Endometrium (tissue), 2 donors: ENCODE measurements around the gene TMEM200A.
A peak's percentile ranks its signal among the peaks of the same experiment; 100 is the strongest.

Experiments used
- FAIRE-seq: peaks from 2 replicates; lab custom pipeline; 2012; peaks lifted over from hg19 to GRCh38; lab: Jason Lieb, UNC
- donor health status: control.
- donor health status: control.

TMEM200A gene

DNA sequence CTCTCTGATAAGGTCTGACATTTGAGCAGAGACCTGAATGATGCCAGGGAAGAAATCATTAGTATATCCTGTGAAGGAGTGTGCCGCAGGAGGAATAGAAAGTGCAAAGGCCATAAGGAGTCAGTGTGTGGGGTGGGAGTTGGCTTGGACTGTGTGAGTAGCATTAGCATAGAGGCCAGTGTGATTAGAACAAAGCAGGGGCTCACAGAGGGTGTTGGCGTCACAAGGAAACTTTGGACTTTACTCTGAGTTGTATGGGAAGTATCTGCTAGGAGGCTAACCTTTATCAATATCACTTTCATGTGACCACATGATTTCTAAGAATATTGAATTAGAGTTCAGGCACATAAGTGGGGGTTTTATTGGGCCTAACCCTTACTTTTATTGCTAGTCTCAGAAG lies 12.1 kb downstream of the TMEM200A start:
- no peak for FAIRE-seq

DNA sequence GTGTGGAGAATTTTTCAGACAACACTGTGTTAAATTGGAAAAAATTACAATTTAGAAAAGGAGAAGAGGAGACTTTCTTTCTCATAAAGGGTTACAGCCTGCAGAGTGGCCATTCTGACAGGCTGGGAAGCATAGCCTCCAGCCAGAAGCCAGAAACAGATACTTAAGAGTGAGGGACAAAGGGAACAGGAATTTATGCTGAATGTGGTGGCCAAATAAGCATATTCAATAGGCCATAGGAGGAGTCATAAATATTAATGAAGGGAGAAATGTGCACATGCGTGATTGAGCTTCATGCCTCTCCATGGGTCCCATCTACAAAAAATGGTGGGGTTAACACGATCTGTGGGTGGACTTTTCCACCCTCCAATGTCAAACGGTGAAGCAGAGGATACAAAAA lies 13.4 kb downstream of the TMEM200A start:
- FAIRE-seq, result no peak

DNA sequence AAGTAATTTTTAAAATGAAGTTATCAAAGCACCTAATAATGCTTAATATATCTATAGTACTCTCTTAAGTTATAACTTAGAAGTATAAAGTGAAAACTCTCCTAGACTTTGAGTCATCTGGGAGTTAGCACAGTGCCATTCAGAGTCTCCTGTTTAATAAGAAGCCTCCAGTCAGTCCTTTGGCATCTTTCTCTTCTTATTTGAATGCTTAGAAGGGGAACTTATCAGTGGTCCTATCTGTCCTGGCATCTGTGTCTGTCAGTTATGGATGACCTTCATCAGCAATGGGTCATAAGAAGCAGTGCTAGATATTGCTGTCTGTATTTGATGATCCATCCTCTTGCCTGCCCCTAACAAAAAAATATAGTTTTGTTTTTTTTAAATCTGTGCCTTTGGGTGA lies 15.2 kb downstream of the TMEM200A start:
- FAIRE-seq, result no peak

DNA sequence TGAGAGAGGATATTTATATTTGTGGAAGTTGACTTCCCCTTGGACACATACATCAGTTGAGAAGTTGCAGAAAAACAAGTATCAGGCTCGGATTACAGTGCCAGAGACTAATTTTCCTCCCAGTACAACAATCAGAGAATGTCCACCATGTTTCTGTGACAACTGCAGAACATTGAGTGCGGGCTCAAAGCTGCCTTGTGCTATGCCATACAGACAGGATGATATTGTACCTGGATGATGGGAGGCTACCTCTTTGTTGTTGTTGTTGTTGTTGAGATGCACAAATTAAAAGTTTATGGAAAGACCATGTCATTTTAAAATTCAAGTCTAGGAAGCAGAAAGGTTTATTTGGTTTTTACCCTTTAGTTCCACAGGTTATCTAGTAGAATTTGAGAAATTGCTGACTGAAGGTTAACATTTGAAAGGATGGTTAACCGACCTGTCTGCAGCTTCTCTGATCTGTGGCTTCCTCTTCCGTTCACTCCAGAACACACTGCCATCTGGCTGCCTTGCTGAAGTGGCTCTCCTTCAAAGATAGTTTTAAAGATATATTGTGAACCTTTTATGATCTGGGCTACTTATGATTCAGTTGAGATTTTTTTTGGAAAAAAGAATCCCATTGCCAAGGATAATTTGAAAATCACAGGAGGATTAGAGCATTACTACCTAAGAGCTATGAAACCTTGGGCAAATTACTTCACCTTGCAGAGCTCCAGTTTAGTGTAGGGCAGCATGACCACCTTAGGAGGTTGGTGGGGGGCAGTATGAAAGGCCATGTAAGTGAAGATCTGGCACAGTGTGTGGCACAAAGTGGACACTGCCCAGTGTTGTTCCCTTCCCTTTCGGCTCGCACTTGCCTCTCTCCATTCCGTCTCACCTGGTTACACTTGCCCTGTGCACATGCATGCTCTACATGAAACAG lies 15.9 kb downstream of the TMEM200A start:
- FAIRE-seq, result no peak

DNA sequence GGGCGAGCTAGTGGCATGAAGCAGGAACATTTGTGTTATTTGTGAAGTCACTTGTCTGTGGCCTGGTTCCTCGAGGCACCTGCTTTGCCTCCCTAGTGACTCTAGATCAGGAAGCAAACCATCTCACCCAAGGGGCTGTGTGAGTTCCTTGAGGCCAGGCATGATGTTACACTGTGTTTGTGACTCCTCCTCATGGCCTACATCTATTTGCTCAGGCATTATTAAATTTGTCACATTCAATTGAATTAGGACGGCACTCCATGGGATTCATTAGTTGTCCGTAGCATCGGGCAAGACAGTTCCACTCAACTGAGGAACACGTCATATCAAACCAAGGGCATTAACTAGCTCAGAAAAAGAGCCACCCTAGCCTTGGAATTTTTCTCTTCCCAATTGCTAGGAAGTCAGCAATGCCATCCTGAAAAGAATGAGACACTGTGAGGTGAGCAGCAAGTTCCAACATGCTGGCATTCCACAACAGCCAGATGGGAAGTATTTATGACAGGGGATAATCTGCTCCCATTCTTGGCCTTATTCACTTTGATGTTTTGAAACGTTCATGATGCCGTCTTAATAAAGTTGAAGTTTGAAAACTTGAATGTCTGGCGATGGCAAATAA lies 17.2 kb downstream of the TMEM200A start:
- FAIRE-seq, result no peak

DNA sequence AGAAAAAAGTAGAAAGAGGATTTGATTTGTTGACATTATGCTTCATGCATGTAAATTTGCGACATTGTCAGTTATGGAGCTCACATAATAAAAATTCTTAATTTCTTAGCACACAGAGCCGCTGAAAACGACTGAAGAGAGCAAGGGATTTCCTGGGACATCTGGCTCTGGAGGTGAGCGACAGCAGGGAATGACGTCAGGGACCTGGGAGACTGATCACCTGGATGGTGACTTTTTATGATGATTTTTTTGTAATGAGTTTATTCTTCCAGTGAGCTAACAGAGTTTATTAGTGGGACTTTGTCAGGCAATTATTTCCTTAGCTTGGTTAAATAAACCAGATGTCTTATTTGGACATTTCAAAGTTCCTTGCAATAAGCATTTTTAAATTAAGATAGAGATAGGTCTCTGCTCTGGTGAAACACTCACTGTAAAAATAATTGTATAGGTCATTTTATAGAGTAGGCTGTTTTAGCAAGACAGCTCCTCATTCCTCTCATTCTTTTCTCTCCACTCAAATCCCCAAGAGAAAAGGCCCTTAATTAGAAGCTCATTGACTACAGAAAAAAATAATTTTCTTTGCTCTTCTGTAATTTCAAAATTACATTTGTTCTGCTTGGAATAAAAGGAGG lies 19.4 kb downstream of the TMEM200A start:
- peak; percentile 87 for FAIRE-seq

DNA sequence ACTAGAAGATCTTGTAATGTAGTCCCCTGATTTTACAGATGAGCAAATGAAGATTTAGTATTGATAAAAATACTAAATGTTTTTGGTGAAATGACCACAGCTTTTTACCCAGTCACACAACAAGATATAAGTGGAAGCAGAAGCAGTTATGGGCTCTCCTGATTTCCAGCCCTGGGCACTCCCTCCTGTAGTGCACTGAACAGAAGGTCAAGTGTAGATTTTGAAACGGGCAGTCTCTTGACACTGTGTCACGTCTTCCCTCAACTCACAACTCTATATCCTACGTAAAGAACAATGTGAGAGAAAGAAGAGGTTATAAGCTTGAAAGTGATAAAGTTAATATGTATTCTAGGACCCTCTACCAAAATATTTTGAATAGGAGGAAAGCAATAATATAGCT lies 23.3 kb downstream of the TMEM200A start:
- FAIRE-seq, result no peak

DNA sequence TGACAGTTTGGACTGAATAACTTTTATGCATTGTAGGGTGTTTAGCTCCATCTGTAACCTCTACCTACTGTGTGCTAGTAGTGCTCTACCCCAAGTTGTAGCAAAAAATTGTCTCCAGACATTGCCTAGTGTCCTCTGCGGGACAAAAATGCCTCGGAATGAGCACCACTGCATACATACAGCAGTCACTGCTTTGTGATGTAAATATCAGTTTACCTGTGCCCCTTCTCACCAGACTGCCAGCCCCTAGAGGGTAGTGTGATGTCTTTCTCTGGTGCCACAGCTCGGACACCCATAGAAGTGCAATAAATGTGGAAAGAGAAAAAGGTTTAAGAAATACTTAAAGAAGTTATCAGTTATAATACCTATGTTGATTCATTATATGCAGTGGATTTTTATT lies 25.1 kb downstream of the TMEM200A start:
- FAIRE-seq, result no peak

DNA sequence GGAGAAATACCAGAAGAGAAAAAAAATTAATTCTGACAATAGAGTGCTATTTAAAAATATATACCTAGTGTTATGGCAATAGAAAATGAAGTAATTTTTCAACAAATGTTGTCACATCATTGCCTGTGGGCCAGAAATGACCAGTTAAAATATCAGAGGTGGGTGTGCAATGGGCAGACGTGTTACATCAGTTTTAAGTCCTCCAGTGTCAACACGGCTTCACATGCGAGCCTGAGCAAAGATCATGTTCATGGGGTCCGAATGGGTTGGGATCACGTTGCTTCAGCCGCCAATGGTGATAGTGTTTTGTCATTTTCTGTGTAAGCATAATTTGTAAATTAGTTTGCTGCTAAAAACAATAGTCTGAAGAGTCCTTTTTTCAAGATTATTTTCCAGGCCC lies 27.5 kb downstream of the TMEM200A start:
- FAIRE-seq, result no peak

DNA sequence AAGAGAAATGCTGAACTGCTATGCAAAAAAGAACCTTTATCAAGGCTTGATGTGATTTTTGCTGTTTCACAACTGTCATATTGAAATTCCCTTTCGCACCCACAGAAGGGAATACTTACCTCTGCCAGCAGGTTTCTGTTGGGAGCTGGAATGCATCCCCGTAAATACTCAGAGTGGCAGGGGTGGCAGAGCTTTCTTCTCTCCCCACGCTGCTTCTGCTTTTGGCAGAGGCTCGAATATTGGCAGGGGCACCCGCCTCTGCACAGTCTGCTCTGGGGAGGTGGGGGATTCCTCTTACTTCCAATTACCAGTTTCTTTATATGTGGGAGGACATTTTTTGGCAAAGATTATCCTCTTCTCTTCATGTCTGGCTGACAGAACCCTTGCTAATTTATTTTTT lies 28.4 kb downstream of the TMEM200A start:
- FAIRE-seq, result no peak

DNA sequence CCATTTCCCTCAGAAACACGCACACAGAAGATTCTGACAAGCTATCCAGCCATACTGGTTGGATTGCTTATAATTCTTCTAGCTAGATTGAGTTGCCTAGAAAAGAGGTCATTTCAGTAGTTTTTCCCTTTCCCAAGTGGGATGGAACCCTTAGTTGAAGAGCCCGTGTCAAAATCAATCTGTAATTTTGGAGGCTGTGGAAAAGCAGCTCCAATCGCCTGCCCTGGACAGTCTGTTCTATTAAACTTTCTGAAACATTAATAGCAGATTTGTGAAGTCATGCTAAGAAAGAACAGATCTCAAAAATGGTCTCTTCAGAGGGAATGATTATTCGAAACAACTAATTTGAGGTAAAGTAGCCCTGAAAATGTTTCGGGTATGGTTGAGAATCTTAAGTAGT lies 29.3 kb downstream of the TMEM200A start:
- no peak for FAIRE-seq

DNA sequence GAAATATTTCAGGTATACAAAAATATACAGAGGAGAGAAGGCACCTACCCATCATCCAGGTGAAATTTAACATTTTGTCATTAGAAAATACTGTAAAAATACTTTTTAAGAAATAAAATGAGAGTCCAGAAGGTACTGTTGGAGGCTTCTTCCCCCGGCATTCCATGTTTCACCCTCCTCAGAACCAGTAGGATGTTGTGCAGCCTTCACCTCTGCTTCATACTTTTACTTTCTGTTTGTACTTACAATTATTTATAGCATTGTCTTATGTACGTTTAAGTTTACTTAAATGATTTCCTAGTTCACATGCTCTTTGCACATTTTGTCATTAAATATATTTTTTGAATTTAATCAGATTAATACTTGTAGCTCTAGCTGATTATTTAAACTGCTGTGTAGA lies 30.9 kb downstream of the TMEM200A start:
- FAIRE-seq, result peak; percentile 67

DNA sequence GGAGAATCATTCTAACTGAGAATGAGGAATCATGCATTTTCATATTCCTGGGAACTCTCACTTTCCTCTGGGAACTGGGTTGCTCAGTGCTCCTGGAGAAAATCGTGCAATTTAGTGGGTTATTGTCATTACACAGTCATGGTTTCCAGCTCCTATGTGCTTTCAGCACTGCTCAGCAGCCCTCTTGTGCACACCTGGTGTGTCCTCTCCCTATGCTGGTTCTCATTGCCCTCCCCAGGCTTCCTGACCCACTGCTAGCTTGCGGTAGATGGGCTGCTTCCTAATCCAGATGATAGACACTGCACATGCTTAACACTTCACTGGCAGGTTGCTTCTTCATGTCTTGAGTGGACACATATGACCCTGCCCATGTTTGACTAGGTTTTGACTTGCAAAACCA lies 39.7 kb downstream of the TMEM200A start:
- FAIRE-seq, result no peak

DNA sequence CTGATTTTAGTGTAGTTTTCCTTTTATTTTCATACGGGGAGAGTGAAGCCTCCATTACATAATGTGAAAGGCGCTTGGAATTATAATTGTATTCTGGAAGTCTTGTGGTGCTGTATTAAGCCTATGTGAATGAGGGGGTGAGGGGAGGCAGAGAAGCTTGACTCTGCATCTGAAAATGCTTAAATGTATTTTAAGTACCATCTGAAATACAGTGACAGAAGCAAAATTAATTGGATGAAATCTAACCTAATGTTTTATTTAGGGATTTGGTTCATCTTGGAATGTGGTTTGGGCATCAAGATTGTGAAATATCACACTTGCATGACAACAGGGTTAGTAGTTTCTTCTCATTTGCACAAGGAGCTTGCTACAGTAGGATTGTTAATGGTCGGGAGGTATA lies 41.2 kb downstream of the TMEM200A start:
- no peak for FAIRE-seq

DNA sequence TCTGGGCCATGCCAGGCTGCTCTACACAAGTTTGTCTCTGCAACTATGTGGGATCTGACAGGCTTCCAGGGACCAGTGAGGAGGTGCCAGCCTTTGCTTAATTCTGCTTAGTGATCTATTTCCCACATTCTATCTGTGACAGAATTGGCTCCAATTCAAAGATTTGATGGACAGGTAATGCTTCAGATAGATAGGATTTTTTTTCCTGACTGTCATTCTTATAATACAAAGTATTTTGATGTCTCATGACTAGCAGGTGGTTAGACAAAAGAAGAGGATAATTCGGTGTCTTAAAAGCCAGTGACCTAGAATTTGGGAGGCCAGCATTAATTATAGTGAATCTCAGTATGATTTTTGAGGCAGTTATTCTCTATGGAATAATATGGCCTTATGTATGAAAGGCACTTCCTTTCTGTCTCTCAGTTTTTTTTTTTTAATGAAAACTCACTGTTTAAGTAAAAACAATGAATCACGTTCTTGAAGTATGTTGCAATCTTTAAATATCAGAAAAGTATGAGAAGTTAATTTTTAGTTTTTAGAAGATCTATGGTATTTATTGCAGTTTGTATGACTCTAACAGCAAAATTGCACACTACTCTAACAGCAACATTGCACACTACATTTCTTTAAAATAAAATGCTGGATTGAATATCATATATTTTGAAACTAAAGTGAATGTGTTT lies 43.7 kb downstream of the TMEM200A start:
- FAIRE-seq, result no peak

DNA sequence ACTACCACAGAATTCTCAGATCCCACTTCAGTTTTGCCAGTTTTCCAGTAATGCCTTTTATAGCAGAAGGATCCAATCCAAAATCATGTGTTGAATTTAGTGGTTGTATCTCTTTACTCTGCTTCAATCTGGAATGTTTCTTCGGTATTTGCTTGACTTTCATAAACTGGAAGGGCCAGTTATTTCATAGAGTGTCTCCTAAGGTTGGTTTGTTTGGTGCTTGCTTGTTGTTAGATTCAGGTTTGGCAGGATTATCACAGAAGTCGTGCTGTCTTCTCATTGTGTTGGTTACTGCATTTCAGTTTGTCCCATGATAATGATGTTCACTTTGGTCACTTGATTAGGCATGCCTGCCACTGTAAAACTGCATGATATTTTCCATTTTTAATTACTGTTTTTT lies 45.7 kb downstream of the TMEM200A start:
- no peak for FAIRE-seq

DNA sequence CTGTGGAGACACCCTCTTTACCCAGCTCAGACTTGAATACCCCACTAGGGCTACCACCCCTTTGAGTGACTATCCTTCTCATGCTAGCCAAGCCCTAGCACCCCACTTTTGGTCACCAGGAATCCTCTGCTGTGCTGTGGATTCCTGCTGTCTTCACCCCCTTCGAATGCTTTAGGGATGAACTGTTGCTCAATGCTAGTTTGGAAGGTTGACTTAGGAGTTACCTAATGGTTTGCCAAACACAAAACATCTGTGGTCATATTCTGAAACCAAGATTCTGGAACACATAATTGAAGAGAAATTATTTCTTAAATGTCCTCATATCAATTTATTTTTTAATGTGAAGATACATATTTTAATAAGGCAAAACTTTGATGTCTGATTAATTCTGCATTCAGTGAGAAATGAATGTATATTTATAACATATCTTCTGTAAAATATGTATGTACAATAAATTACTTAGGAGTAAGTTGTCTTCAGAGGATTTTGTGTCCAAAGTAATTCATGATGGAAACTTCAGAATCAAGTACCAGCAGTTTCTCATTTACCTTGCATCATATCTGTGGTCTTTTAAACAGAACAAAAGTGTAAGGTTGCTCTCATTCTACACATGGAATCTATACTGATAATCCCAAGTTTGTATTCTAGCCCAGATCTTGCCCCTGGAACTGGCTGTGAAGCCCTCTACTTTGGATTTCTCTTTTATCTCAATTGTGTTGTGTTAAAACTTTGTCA lies 46.9 kb downstream of the TMEM200A start:
- FAIRE-seq, result no peak

DNA sequence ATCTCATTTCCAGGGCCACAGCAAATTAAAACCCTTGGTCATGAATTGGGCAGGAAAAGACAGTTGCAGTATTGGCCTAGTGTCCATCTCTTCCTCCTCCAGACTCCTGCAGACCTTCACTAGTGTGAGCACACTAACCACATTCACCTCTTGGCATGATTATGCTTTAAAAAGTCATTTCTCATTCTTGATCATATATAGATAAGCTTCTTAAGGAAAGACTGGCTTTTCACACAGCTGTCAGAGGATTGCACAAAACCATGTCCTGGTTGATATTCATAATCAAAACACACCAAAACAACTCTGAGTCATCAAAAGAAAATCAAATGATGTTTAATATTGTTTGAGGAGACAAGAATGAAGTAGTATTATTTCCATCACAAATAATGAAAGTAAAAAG lies 52.1 kb downstream of the TMEM200A start:
- FAIRE-seq, result no peak

DNA sequence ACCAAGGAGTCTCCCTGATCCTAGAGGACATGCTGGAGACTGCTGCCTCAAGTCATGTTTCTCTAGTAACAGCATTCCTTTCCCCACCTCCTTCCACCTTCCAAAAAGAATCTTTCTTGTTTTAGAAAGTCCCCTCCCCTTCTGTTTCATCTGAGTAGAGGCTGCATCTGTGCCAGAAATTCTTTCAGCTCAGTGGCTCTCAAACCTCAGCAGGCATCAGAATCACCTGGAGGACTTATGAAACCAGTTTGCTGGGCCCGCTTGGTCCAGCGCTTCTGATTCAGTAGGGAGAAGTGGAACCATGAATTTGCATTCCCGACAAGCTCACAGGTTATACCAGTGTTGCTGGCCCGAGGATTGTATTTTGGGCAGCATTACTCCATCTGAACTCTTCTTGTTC lies 55.1 kb downstream of the TMEM200A start:
- no peak for FAIRE-seq

DNA sequence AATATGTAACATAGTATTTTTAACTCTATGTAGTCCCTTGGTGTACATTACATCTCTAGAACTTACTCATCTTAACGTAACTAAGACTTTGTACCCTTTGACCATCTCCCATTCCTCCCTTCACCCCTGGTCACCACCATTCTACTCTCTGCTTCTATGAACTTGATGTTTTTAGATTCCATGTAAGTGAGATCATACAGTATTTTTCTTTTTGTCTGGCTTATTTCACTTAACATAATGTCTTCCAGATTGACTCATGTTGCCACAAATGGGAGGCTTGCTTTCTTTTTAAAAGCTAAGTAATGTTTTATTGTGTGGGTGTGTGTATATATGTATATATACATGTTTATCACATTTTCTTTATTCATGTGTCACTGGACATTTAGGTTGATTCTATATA lies 55.8 kb downstream of the TMEM200A start:
- no peak for FAIRE-seq

DNA sequence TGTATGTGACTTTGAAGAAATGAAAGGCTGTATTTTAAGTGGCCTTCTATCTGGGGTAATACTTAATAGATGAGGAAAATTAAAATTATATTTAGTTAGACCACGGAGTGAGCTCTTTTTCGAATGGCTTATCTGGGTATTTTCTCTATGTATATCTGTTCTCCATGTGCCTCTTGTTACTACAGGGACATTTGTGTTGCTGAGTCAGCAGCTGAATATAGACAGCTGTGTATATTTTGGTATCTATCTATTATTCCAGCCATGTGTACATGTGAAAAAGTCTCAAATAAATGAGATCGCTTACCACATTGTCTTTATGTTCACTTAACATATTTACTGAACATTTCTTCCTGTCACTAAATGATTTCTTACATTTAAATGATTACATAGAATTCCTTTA lies 57.2 kb downstream of the TMEM200A start:
- peak; percentile 15 for FAIRE-seq

DNA sequence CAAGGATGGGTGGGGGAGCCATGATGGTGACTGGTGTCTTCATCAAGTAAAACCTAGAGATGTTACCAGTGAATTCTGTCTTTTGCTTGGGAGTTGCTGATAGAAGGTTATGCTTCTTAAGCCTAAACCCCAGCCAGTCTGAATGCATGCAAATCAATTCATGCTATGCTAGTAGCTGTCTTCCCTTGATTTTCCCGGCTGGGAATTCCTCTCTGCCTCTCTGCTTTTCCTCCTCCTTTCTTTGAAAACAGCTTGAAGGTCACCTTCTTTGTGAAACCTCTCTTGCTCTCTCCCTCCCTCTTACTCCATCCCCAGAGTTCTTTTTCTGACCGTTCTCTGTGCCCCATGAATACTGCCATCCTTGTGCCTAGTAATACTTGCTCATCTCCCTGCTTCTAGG lies 58.9 kb downstream of the TMEM200A start:
- FAIRE-seq, result no peak
